Ishikawa (cell line): ENCODE data around the gene ROBO1.

ENCODE experiments used
- EP300 ChIP-seq: IDR thresholded peaks from 2 replicates; pipeline ENCODE4 v1.6.1; 2012; ENCODE audit warnings: borderline replicate concordance
- RAD21 ChIP-seq: IDR thresholded peaks from 2 replicates; pipeline ENCODE4 v1.6.1; 2012; ENCODE audit warnings: low read depth
- TAF1 ChIP-seq: IDR thresholded peaks from 2 replicates; pipeline ENCODE4 v1.6.1; 2012; ENCODE audit warnings: low read depth, mild to moderate bottlenecking
- TEAD4 ChIP-seq: IDR thresholded peaks from 2 replicates; pipeline ENCODE4 v1.6.1; 2012
- YY1 ChIP-seq: IDR thresholded peaks from 2 replicates; pipeline ENCODE4 v1.6.1; 2012; ENCODE audit warnings: low read depth
- TF ChIP-seq, protein P1 (sequence below): IDR thresholded peaks from 2 replicates; pipeline ENCODE4 v1.6.1; 2012

DNA sequence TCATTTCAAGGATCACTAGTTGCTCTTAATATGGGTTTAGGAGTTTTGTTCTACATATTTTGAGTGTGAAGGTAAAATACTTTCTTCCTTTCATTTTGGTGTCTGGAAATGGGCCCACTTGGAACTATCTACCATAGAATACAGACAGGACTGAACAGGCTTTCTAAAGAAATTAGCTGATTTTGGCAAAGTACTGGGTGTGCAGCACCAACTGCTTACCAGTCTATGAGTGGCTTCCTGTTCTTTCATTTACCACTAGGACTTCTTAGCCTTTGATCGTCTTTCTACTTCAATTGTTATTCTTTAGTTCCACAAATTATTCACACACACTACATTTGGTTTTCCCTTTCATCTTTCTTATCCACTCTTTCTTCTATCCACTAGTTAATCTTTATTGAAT is 1196.3 kb downstream of the ROBO1 start:
- no peak for TF ChIP-seq TEAD4
- no peak for TF ChIP-seq EP300
- TF ChIP-seq RAD21, result no peak
- TF ChIP-seq YY1, result no peak
- no peak for TF ChIP-seq TAF1
- TF ChIP-seq, protein P1, sequence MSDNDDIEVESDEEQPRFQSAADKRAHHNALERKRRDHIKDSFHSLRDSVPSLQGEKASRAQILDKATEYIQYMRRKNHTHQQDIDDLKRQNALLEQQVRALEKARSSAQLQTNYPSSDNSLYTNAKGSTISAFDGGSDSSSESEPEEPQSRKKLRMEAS, result no peak
